A549 (cell line): ENCODE results near the gene AGAP5. TPM values are rescaled to one million over a fixed set of nuclear protein-coding genes. Genes with fewer than 3 reads are reported as not detected.
A peak's percentile ranks its signal among the peaks of the same experiment; 100 is the strongest.
"Not testable (repeated sequence)": the region's sequence is repeated elsewhere in the genome, so short reads cannot be mapped to it uniquely, and the experiment has no call there.

Experiments used
- ATAC-seq, 2 experiments: fragments of 200-7000 bp in 1 of 2; fragments of >200 bp in 1 of 2; cut with Nextera tagmentation in 1 of 2; cut with Tn5 transposase in 1 of 2; 3 replicates each; pipeline versions ENCODE4 v1.8.0 to v1.9.1; 2018 to 2020; ENCODE audit warnings: mild to moderate bottlenecking in 1 of 2, moderate library complexity in 1 of 2
- CTCF ChIA-PET: fragments of 300-600 bp; sonication (Branson Sonifier 250); formaldehyde crosslinking; extraction: SDS; loops from one replicate; lab custom pipeline; 2021; ENCODE audit warnings: antibody characterized with exemption, inconsistent platforms; lab: Yijun Ruan, JAX
- POLR2A ChIA-PET: fragments of 350-600 bp; formaldehyde crosslinking; extraction: SDS; loops from one replicate; lab custom pipeline; 2021; ENCODE audit warnings: antibody characterized with exemption, inconsistent platforms; lab: Yijun Ruan, JAX
- DNase-seq, 2 experiments: peaks; one replicate each; pipeline versions ENCODE4 v3.0.0 to v3.0.0-alpha.2; 2011 to 2016; ENCODE audit warnings: low read depth in 1 of 2, low spot score in 1 of 2
- FAIRE-seq: peaks from 2 replicates; lab custom pipeline; 2011; peaks lifted over from hg19 to GRCh38; lab: Jason Lieb, UNC
- H3K27ac ChIP-seq, 2 experiments: fragments of >200 bp; sonication (Bioruptor Twin); formaldehyde crosslinking; 3 replicates each; pipeline ENCODE4 v1.5.1; 2016 to 2017
- H3K4me1 ChIP-seq: fragments of >200 bp; sonication (Bioruptor Twin); formaldehyde crosslinking; 3 replicates; pipeline ENCODE4 v1.6.1; 2016
- H3K4me2 ChIP-seq: fragments of >200 bp; sonication (Bioruptor Twin); formaldehyde crosslinking; 3 replicates; pipeline ENCODE4 v1.6.1; 2016
- H3K4me3 ChIP-seq: fragments of >200 bp; sonication (Bioruptor Twin); formaldehyde crosslinking; 3 replicates; pipeline ENCODE4 v1.5.1; 2016
- H3K9me3 ChIP-seq: fragments of >200 bp; sonication (Bioruptor Twin); formaldehyde crosslinking; 3 replicates; pipeline ENCODE4 v1.6.1; 2016
- CBX8 ChIP-seq: fragments of 200-600 bp; sonication (generic); IDR thresholded peaks from 2 replicates; pipeline ENCODE4 v1.6.1; 2016
- CHD2 ChIP-seq: fragments of 150-350 bp; IDR thresholded peaks from 2 replicates; pipeline ENCODE4 v1.6.1; 2014; ENCODE audit warnings: low read length; ENCODE audit not compliant: partially characterized antibody
- EP300 ChIP-seq, 2 experiments: fragments of >200 bp; sonication (Bioruptor Twin); formaldehyde crosslinking; IDR thresholded peaks; 2 replicates in 1 of 2; 3 replicates in 1 of 2; pipeline ENCODE4 v1.6.1; 2016 to 2017
- FOSL2 ChIP-seq, 2 experiments: fragments of 450-650 bp in 1 of 2; fragments of >200 bp in 1 of 2; sonication (Bioruptor Twin) in 1 of 2; formaldehyde crosslinking; IDR thresholded peaks; 2 replicates each; pipeline versions ENCODE4 v1.5.0 to v1.6.1; 2016 to 2020; ENCODE audit warnings: mild to moderate bottlenecking in 1 of 2, moderate library complexity in 1 of 2
- GATA3 ChIP-seq: IDR thresholded peaks from 2 replicates; pipeline ENCODE4 v1.6.1; 2012; ENCODE audit warnings: borderline replicate concordance
- HOXB13 ChIP-seq: fragments of 250-450 bp; sonication (Bioruptor Pico); IDR thresholded peaks from 2 replicates; pipeline ENCODE4 v1.5.0; 2020; ENCODE audit warnings: low read depth, mild to moderate bottlenecking, moderate library complexity
- JUN ChIP-seq, 2 experiments: fragments of >200 bp; sonication (Bioruptor Twin); formaldehyde crosslinking; IDR thresholded peaks; 2 replicates in 1 of 2; 3 replicates in 1 of 2; pipeline ENCODE4 v1.6.1; 2016 to 2017
- JUNB ChIP-seq: fragments of >200 bp; sonication (Bioruptor Twin); formaldehyde crosslinking; IDR thresholded peaks from 2 replicates; pipeline ENCODE4 v1.6.1; 2016
- KDM1A ChIP-seq: fragments of 200-600 bp; sonication (generic); IDR thresholded peaks from 2 replicates; pipeline ENCODE4 v1.6.1; 2016; ENCODE audit warnings: low read depth, mild to moderate bottlenecking
- KDM5A ChIP-seq: fragments of 200-600 bp; sonication (generic); IDR thresholded peaks from 2 replicates; pipeline ENCODE4 v1.6.1; 2016; ENCODE audit warnings: antibody characterized with exemption, mild to moderate bottlenecking
- MAZ ChIP-seq: fragments of 150-350 bp; IDR thresholded peaks from 2 replicates; pipeline ENCODE4 v1.6.1; 2014; ENCODE audit warnings: antibody characterized with exemption, low read depth, low read length, borderline replicate concordance
- NFE2L2 ChIP-seq: fragments of 150-350 bp; conservative IDR thresholded peaks from 2 replicates; pipeline ENCODE4 v1.6.1; 2014; ENCODE audit warnings: low read length
- RARB ChIP-seq: fragments of 250-450 bp; sonication (Bioruptor Pico); IDR thresholded peaks from 2 replicates; pipeline ENCODE4 v1.8.0; 2021; ENCODE audit warnings: mild to moderate bottlenecking, moderate library complexity
- SMC3 ChIP-seq: fragments of >200 bp; sonication (Bioruptor Twin); formaldehyde crosslinking; IDR thresholded peaks from 3 replicates; pipeline ENCODE4 v1.6.1; 2018; ENCODE audit warnings: inconsistent platforms
- ZFP36 ChIP-seq: fragments of 450-650 bp; IDR thresholded peaks from 2 replicates; pipeline ENCODE4 v1.6.1; 2014; ENCODE audit warnings: borderline replicate concordance; ENCODE audit not compliant: partially characterized antibody
- WGBS: methylation state at CpG from one replicate; pipeline ENCODE4 v1.1.6; 2017; ENCODE audit errors: missing lambda C conversion rate; 5-methylcytosine and 5-hydroxymethylcytosine counted together
- polyA plus RNA-seq, 4 experiments: library from polyadenylated mRNA; depleted of rRNA in 3 of 4; stranded (reverse); fragments of >200 nt; fragmentation: RNase III in 1 of 4; extraction: RNeasy Plus Mini Kit Qiagen cat#74134 plus additional on column Dnase treatment in 1 of 4; gene quantifications; 2 replicates in 3 of 4; 3 replicates in 1 of 4; pipeline ENCODE4 v1.2.3, GENCODE V29; 2011 to 2017
- TF ChIP-seq, protein P1 (sequence below): IDR thresholded peaks from 2 replicates; pipeline ENCODE4 v1.6.1; 2012

Gene AGAP5
- polyA plus RNA-seq, 2 of the 4 experiments (the other 2 are of a cell fraction), result 2.5 to 4.0 TPM

DNA sequence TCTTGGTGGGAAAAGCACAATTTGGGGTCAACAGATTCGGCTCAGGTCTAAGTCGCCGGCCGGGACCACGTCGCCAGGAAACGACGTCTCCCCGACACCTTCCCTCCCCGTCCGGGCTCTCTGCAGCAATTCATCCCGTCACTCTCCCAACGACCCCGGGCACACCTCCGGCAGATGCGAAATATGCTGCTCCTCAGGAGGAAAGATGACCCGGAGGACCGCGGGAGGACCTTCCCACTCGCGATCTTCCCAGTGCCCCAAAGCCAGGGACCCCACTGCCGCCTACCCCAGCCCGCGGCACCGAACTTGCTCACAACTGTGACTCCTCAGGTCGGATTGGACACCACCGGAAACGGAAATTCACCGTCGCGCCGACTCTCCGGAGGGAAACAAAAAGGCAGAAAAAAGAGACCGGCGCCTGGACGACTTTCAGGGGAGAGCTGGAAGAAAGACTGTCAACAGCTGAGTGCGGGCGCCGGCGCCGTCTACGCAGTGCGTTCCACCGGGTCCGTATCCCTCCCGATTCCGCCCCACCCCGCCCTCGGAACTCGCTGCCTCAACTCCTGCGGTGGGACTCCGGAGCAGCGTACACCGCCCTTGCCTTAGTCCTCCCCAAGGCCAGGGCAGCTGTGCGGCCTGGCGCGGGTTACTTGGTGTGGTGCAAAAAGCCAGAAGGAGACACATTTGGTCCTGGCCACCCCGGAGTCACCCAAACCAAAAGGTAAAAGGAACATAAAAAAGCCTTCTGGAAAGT is 32.4 kb upstream of the AGAP5 start (continued):
- TF ChIP-seq KDM5A, result peak; percentile 75
- TF ChIP-seq KDM1A, result no peak
- TF ChIP-seq GATA3, result peak; percentile 53; the same call in 1 of the 2 replicates
- no peak for TF ChIP-seq EP300 (IDR thresholded peaks at IDR 0.05)
- no peak for TF ChIP-seq NFE2L2
- peak; percentile 91 to 96 for TF ChIP-seq JUN (IDR thresholded peaks at IDR 0.05)
- no peak for TF ChIP-seq CBX8

DNA sequence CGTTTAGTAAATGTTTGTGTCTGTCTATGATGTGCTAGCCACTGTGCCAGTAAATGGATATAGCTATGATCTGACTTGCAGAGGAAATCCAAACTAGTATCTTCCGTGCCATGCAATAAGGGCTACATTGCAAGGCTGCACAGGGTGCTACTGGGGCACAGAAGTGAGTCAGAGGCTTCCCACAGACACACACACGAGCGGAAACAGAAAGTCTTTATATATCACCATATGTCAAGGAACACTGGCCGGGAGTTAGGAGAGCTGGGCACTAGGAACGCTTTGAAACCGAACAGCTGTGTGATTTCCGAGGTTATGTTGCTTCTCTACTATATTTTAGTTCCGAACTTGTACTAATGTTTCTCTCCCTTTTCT is 31.9 kb upstream of the AGAP5 start:
- ChIA-PET POLR2A (interaction anchor here (0.8 to 2.8 kb wide), 5 partner anchors 11 to 233 kb away, joined by 3 to 45 read pairs (median 5); partner anchors contain the start of genes CHCHD1 and SEC24C), CTCF (interaction anchor here (0.9 kb wide), 1 partner anchor 200 kb away, joined by 3 read pairs; no protein-coding TSS in a partner anchor)
- peak in 1 of 2 experiments; percentile 24 for DNase-seq
- peak; percentile 35 to 58; a peak in 5 of 6 replicates for ATAC-seq
- not testable (repeated sequence) for FAIRE-seq, H3K9me3 ChIP-seq
- Histone ChIP-seq H3K4me3 (peak overlapping the region; percentile 73), H3K27ac (peak overlapping the region; percentile 93 to 96), H3K4me2 (peak overlapping the region; percentile 78), H3K4me1 (peaks cover 10% of the 10 kb centered on the region)
- under 1% methylated on average over 9 of the region's 9 CpGs for WGBS

DNA sequence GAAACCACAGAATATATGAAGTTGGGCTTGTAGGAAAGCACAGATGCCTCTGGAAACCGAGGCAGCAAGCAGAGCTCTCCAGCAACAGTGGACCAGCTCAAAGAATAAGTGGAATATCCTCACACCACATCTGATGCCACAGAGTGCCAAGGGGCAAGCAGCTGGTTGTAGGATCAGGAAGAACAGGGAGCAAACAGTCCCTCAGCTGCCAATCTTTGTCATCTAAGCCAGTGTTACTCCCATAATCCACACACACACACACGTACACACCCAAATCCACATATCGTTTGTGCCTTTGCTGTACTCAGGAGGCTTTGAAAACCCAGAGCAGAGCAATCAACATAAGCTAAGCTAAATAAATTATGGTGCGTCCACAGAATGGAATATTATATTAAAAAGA is 25.6 kb upstream of the AGAP5 start:
- Histone ChIP-seq H3K4me2 (no peak overlapping the region), H3K4me1 (0 out of 3 replicates have a peak, but pooled peaks cover 1% of the 10 kb centered on the region), H3K27ac (no peak overlapping the region), H3K9me3 (no peaks in the 10 kb centered on the region), H3K4me3 (no peak overlapping the region)
- CTCF ChIA-PET, result no interaction called here
- TF ChIP-seq HOXB13 (CRISPR knock-in tag), result no peak
- ATAC-seq (no peak), FAIRE-seq (no peak), DNase-seq (no peak)
- POLR2A ChIA-PET, result no interaction called here
- 81% methylated on average over 4 of the region's 4 CpGs for WGBS

DNA sequence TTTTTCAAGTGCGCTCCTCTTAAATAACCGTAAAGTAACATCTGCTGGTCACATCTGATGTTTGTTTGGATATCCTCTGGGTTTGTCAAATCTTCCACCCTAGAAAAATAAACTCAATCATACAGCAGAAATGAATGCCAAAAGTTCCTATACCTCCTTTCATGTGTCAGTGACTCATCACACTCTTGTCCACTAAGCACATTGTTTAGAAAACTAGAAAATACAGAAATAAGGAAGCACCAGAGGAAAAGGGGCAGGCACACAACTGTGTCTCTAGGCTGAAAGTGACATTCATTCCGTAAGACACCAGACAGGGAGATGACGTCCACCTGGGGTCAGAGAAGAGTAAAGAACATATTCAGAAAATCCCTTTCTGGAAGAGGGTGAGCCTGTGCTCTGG is 22.7 kb upstream of the AGAP5 start:
- CTCF ChIA-PET, result interaction anchor here (1.6 kb wide), 1 partner anchor 76 kb away, joined by 4 read pairs; no protein-coding TSS in a partner anchor
- POLR2A ChIA-PET, H3K4me1 ChIP-seq, ATAC-seq, FAIRE-seq, DNase-seq, H3K4me2 ChIP-seq, H3K4me3 ChIP-seq, H3K27ac ChIP-seq, H3K9me3 ChIP-seq: not testable (repeated sequence)
- WGBS, result 87% methylated on average over 4 of the region's 4 CpGs

DNA sequence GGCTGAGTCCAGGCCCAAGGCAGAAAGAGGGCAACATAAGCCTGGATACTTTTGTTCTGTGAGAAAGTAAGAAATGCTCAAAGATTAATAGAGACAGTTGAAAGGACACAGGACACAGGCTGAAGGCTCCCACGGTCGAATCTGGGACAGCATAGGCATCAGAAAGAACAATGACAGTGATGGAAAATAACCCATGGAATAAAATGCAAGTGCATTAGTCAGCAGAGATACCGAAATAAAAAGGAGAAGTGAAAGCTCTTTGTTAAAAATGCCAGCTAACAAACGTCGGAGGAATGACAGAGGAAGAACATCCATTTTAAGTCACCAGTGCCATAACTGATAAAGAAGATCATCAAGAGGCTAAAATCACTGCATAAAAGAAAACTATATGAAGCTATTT is 19.6 kb upstream of the AGAP5 start:
- Histone ChIP-seq H3K4me1 (no peaks in the 10 kb centered on the region), H3K4me3 (no peak overlapping the region), H3K4me2 (no peak overlapping the region), H3K9me3 (no peaks in the 10 kb centered on the region), H3K27ac (no peak overlapping the region)
- no peak for DNase-seq
- TF ChIP-seq MAZ (no peak), CHD2 (no peak), HOXB13 (CRISPR knock-in tag) (no peak), FOSL2 (IDR thresholded peaks at IDR 0.05) (no peak), FOSL2 (CRISPR knock-in tag; IDR thresholded peaks at IDR 0.05) (no peak), KDM1A (no peak), JUNB (no peak), NFE2L2 (no peak), RARB (CRISPR knock-in tag) (no peak), ZFP36 (no peak), SMC3 (no peak)
- TF ChIP-seq, protein P1, sequence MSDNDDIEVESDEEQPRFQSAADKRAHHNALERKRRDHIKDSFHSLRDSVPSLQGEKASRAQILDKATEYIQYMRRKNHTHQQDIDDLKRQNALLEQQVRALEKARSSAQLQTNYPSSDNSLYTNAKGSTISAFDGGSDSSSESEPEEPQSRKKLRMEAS, result no peak
- ATAC-seq, result no peak
- CTCF ChIA-PET, result interaction anchor here (0.6 to 1.3 kb wide), 2 partner anchors 188 to 1378 kb away, joined by 4 to 5 read pairs; no protein-coding TSS in a partner anchor
- no peak for FAIRE-seq
- POLR2A ChIA-PET, result no interaction called here
- 86% methylated on average over 5 of the region's 5 CpGs for WGBS
